Measurements from ENCODE around the gene HSF4.

HSF4 gene

DNA sequence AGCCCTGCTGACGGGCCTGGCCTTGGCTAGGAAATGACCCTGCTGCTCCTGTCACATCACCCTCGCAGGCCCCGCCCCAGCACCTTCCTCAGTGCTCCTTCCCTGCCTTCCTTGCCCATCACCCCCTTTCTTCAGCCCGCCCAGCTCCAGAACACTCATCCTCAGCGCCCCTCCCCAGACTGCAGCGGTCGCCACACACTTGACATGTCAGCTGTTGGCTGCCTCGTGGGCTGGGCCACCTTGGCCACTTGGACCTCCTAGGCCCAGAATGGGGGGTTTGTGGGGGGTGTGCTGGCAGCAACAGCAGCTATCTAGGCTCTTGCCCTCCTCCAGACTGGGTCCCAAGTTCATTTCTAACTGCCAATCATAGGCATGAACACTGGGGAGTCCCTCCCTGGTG is 45.0 kb downstream of the HSF4 start:
- Histone ChIP-seq H3K27ac (ENCODE audit: low read depth, low read length) (no peak overlapping the region), H3K79me2 (ENCODE audit: insufficient read depth, low read length) (no peaks in the 10 kb centered on the region), H3K9me3 (ENCODE audit: insufficient read depth, low read length) (no peaks in the 10 kb centered on the region), H3K4me2 (ENCODE audit: low read depth, low read length, poor library complexity, severe bottlenecking) (no peak overlapping the region), H3K9ac (ENCODE audit: low read length) (no peak overlapping the region), H3F3A (ENCODE audit: insufficient read depth) (no peaks in the 10 kb centered on the region), H3K27me3 (ENCODE audit: low read length) (no peaks in the 10 kb centered on the region), H4K20me1 (ENCODE audit: low read depth, low read length) (no peaks in the 10 kb centered on the region), H3K4me3 (ENCODE audit: insufficient read depth, low read length, poor library complexity, severe bottlenecking) (no peak overlapping the region), H3K9me2 (replicated peaks; ENCODE audit: insufficient read depth, low read length) (no peaks in the 10 kb centered on the region), H2AFZ (ENCODE audit: low read depth, low read length, severe bottlenecking) (no peak overlapping the region), H3K36me3 (ENCODE audit: low read length) (no peaks in the 10 kb centered on the region)
- no peak for TF ChIP-seq EZH2phosphoT487 (conservative IDR thresholded peaks at IDR 0.05; ENCODE audit: low read length)
- TF ChIP-seq CTCF (IDR thresholded peaks at IDR 0.05; ENCODE audit: insufficient read depth, low read length, poor library complexity, severe bottlenecking): no peak

DNA sequence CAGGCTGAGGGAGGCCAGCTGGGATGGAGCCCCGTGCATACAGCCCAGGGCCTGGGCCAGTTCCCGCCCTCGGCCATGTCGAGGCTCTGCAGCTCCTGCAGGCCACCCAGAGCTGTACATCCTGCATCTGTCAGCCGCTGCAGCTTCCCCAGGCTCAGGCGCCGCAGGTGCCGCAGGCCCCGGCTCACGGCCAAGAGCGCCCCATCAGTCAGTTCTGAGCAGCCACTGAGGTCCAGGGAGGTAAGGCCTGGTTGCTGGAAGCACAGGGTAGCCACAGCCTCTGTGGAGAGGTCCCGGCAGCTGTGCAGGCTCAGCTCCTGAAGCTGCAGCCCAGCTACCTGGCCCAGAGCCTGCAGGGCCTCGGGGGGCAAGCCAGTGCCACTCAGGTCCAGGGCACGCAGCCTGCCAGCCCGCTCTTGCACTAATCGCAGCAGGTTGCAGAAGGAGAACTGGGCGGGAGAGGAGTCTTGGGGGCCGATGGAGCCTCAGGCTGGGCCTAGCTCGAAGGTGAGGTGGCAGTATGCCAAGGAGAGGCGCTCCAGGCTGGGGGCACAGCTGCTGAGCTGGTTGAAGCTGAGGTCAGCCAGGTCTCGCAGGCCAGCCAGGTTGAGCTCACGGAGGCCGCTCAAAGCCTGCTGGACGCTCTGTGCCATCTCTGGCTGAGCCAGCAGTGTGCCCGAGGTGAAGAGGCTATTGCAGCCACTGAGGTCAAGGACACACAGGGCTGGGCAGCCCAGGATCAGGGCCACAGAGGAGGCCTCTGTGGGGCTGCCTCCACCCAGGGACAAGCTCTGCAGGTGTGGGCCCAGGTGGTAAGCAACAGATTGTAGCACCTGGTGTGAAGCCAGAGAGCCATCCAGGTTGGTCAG is 45.8 kb downstream of the HSF4 start:
- Histone ChIP-seq H3K79me2 (ENCODE audit: insufficient read depth, low read length) (no peaks in the 10 kb centered on the region), H3K36me3 (ENCODE audit: low read length) (no peaks in the 10 kb centered on the region), H4K20me1 (ENCODE audit: low read depth, low read length) (no peaks in the 10 kb centered on the region), H3K4me3 (ENCODE audit: insufficient read depth, low read length, poor library complexity, severe bottlenecking) (no peak overlapping the region), H3K9me3 (ENCODE audit: insufficient read depth, low read length) (no peaks in the 10 kb centered on the region), H3K9ac (ENCODE audit: low read length) (no peak overlapping the region), H3K27ac (ENCODE audit: low read depth, low read length) (no peak overlapping the region), H3F3A (ENCODE audit: insufficient read depth) (no peaks in the 10 kb centered on the region), H3K9me2 (replicated peaks; ENCODE audit: insufficient read depth, low read length) (no peaks in the 10 kb centered on the region), H2AFZ (ENCODE audit: low read depth, low read length, severe bottlenecking) (no peak overlapping the region), H3K27me3 (ENCODE audit: low read length) (no peaks in the 10 kb centered on the region), H3K4me2 (ENCODE audit: low read depth, low read length, poor library complexity, severe bottlenecking) (no peak overlapping the region)
- no peak for TF ChIP-seq CTCF (IDR thresholded peaks at IDR 0.05; ENCODE audit: insufficient read depth, low read length, poor library complexity, severe bottlenecking)
- no peak for TF ChIP-seq EZH2phosphoT487 (conservative IDR thresholded peaks at IDR 0.05; ENCODE audit: low read length)

- H3F3A ChIP-seq (ENCODE audit: insufficient read depth): no peaks in the 10 kb centered on the region
- no peaks in the 10 kb centered on the region for H3K27me3 ChIP-seq (ENCODE audit: low read length)
- H3K4me2 ChIP-seq (ENCODE audit: low read depth, low read length, poor library complexity, severe bottlenecking): no peak overlapping the region
- no peaks in the 10 kb centered on the region for H3K9me3 ChIP-seq (ENCODE audit: insufficient read depth, low read length)
- no peaks in the 10 kb centered on the region for H3K9me2 ChIP-seq (replicated peaks; ENCODE audit: insufficient read depth, low read length)
- no peaks in the 10 kb centered on the region for H3K79me2 ChIP-seq (ENCODE audit: insufficient read depth, low read length)
- no peak overlapping the region for H2AFZ ChIP-seq (ENCODE audit: low read depth, low read length, severe bottlenecking)
- no peaks in the 10 kb centered on the region for H4K20me1 ChIP-seq (ENCODE audit: low read depth, low read length)
- no peak overlapping the region for H3K27ac ChIP-seq (ENCODE audit: low read depth, low read length)
- H3K36me3 ChIP-seq (ENCODE audit: low read length): no peaks in the 10 kb centered on the region
- no peak overlapping the region for H3K9ac ChIP-seq (ENCODE audit: low read length)
- no peak overlapping the region for H3K4me3 ChIP-seq (ENCODE audit: insufficient read depth, low read length, poor library complexity, severe bottlenecking)
- no peak for TF ChIP-seq CTCF (IDR thresholded peaks at IDR 0.05; ENCODE audit: insufficient read depth, low read length, poor library complexity, severe bottlenecking)
- no peak for TF ChIP-seq EZH2phosphoT487 (conservative IDR thresholded peaks at IDR 0.05; ENCODE audit: low read length)
Measured at GRCh38 chr16:67211674-67212073, 47.1 kb downstream of the HSF4 start.

Measured in SU-DHL-6 (cell line).